Mammary epithelial cell (primary cell): ENCODE results near the gene UBXN10.

Source experiments
- EZH2 ChIP-seq: IDR thresholded peaks from 2 replicates; pipeline ENCODE4 v1.6.1; 2012; ENCODE audit warnings: low read length, inconsistent platforms, borderline replicate concordance
- TF ChIP-seq, protein P1 (sequence below), 2 donors: IDR thresholded peaks in 1 of 2; conservative IDR thresholded peaks in 1 of 2; 2 replicates each; pipeline ENCODE4 v1.5.1; 2011 to 2012; ENCODE audit warnings: inconsistent platforms in 2 of 2, low read length in 2 of 2, mild to moderate bottlenecking in 2 of 2, control low read depth in 1 of 2, low read depth in 1 of 2; ENCODE audit not compliant: insufficient read depth in 1 of 2; ENCODE audit errors: extremely low read depth in 1 of 2

DNA sequence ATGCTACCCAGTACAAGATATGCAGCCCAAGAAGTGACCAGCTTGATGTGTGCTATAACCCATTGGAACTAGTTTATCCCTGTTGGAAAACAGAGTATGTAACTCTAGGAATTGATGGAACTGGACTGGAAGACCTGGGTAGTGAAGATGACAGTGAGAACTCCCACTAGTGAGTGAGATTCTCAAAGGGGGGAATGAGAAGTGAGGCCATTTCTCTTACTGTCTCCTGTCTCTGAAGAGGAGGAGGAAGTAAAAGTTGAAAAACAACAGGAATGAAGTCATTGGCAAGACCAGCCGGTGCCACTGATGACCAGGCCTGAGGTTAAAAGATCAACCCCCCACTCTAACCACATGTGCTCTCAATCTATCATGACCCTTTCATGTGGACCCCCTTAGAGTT lies 25.9 kb upstream of the UBXN10 start:
- TF ChIP-seq, protein P1, sequence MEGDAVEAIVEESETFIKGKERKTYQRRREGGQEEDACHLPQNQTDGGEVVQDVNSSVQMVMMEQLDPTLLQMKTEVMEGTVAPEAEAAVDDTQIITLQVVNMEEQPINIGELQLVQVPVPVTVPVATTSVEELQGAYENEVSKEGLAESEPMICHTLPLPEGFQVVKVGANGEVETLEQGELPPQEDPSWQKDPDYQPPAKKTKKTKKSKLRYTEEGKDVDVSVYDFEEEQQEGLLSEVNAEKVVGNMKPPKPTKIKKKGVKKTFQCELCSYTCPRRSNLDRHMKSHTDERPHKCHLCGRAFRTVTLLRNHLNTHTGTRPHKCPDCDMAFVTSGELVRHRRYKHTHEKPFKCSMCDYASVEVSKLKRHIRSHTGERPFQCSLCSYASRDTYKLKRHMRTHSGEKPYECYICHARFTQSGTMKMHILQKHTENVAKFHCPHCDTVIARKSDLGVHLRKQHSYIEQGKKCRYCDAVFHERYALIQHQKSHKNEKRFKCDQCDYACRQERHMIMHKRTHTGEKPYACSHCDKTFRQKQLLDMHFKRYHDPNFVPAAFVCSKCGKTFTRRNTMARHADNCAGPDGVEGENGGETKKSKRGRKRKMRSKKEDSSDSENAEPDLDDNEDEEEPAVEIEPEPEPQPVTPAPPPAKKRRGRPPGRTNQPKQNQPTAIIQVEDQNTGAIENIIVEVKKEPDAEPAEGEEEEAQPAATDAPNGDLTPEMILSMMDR (conservative IDR thresholded peaks at IDR 0.05 in 1 of 2, IDR thresholded peaks at IDR 0.05 in 1 of 2; ENCODE audit: extremely low read depth in 1 of 2, insufficient read depth in 1 of 2, low read depth in 1 of 2, low read length in 2 of 2) = no peak
- no peak for TF ChIP-seq EZH2
